CD4-positive, alpha-beta T cell (primary cell): ENCODE data around the gene GFM2. TPM values are rescaled to one million over a fixed set of nuclear protein-coding genes. Genes with fewer than 3 reads are reported as not detected.

ENCODE experiments used
- ATAC-seq: fragments of 200-7000 bp; cut with Tn5 transposase; one replicate; pipeline ENCODE4 v1.10.0; 2022; ENCODE audit warnings: mild to moderate bottlenecking; ENCODE audit not compliant: poor library complexity
- CTCF ChIA-PET: fragments of 350-600 bp; sonication (Branson Sonifier 250); formaldehyde crosslinking; loops from one replicate; lab custom pipeline; 2021; ENCODE audit warnings: antibody characterized with exemption, inconsistent platforms; lab: Charles Lee
- POLR2A ChIA-PET: fragments of 350-600 bp; sonication (Branson Sonifier 250); formaldehyde crosslinking; loops from one replicate; lab custom pipeline; 2021; ENCODE audit warnings: antibody characterized with exemption, inconsistent platforms; lab: Charles Lee
- DNase-seq, 14 experiments: peaks; one replicate each; pipeline ENCODE4 v3.0.0-alpha.2; 2013 to 2020; ENCODE audit warnings: mixed read lengths in 2 of 14
- H3K27ac ChIP-seq, 2 donors: one replicate each; pipeline versions ENCODE4 v1.5.1 to v1.7.0; 2013; ENCODE audit warnings: low read length in 2 of 2, low read depth in 1 of 2, mild to moderate bottlenecking in 1 of 2
- H3K27me3 ChIP-seq, 2 experiments: 1 replicate in 1 of 2; 2 replicates in 1 of 2; pipeline versions ENCODE4 v1.6.1 to v1.7.0; 2013; ENCODE audit warnings: low read length in 2 of 2, control low read depth in 1 of 2, mild to moderate bottlenecking in 1 of 2, moderate library complexity in 1 of 2; ENCODE audit not compliant: insufficient read depth in 2 of 2, control insufficient read depth in 1 of 2
- H3K36me3 ChIP-seq: one replicate; pipeline ENCODE4 v1.6.1; 2013; ENCODE audit warnings: low read length, control low read depth; ENCODE audit not compliant: insufficient read depth
- H3K4me1 ChIP-seq: one replicate; pipeline ENCODE4 v1.6.1; 2013; ENCODE audit warnings: low read length, control low read depth; ENCODE audit not compliant: insufficient read depth
- H3K4me3 ChIP-seq: one replicate; pipeline ENCODE4 v1.5.1; 2013; ENCODE audit warnings: mild to moderate bottlenecking, low read length, moderate library complexity
- H3K9me3 ChIP-seq, 2 experiments: 1 replicate in 1 of 2; 2 replicates in 1 of 2; pipeline versions ENCODE4 v1.6.1 to v1.7.0; 2013; ENCODE audit warnings: low read length in 2 of 2, mild to moderate bottlenecking in 2 of 2, control low read depth in 1 of 2, moderate library complexity in 1 of 2; ENCODE audit not compliant: control insufficient read depth in 1 of 2, insufficient read depth in 1 of 2
- H3K27ac Mint-ChIP-seq: one replicate; pipeline ENCODE4 v1.8.0; 2020; ENCODE audit warnings: mixed read lengths
- H3K27me3 Mint-ChIP-seq: one replicate; pipeline ENCODE4 v1.8.0; 2021; ENCODE audit warnings: mixed read lengths
- H3K36me3 Mint-ChIP-seq: one replicate; pipeline ENCODE4 v1.8.0; 2021; ENCODE audit warnings: low read depth, mixed read lengths
- H3K4me1 Mint-ChIP-seq: one replicate; pipeline ENCODE4 v1.8.0; 2021; ENCODE audit warnings: low read depth, mixed read lengths
- H3K4me3 Mint-ChIP-seq: one replicate; pipeline ENCODE4 v1.8.0; 2020; ENCODE audit warnings: mild to moderate bottlenecking, mixed read lengths
- H3K9me3 Mint-ChIP-seq: one replicate; pipeline ENCODE4 v1.8.0; 2020; ENCODE audit warnings: mixed read lengths
- CTCF ChIP-seq: fragments of 200-600 bp; IDR thresholded peaks from one replicate; pipeline ENCODE4 v1.8.0; 2022; ENCODE audit warnings: antibody characterized with exemption, mild to moderate bottlenecking
- intact Hi-C, 2 experiments: fragments of 100-400 bp; cut with DNase I in 1 of 2; cut with micrococcal nuclease in 1 of 2; formaldehyde crosslinking; loops; one replicate each; pipeline versions ENCODE4 v1.15.1 to v1.9.0; 2023 to 2025; cut with DNase I, micrococcal nuclease
- total RNA-seq, 174 experiments: library from RNA in 2 of 174; stranded (reverse) in 2 of 174; gene quantifications; one replicate each; pipeline ENCODE4 v1.2.3 and lab custom pipeline; 2021 to 2026

Gene GFM2
- total RNA-seq, 2 experiments from 2014 or later = 10.9 to 12.3 TPM

- intact Hi-C loops = no loop called here
- H3K27me3 Mint-ChIP-seq = no peaks in the 10 kb centered on the region
- DNase-seq = no peak
- H3K9me3 Mint-ChIP-seq = no peaks in the 10 kb centered on the region
- no peak overlapping the region for H3K4me3 Mint-ChIP-seq
- Histone ChIP-seq H3K4me3 (no peak overlapping the region), H3K27ac (no peak overlapping the region), H3K27me3 (no peaks in the 10 kb centered on the region), H3K9me3 (no peaks in the 10 kb centered on the region), H3K4me1 (no peaks in the 10 kb centered on the region), H3K36me3 (peaks cover 77% of the 10 kb centered on the region)
- POLR2A ChIA-PET = interaction anchor here (0.5 to 0.9 kb wide), 2 partner anchors 15 to 29 kb away, joined by 3 read pairs; partner anchors contain the start of genes GFM2 and NSA2
- ATAC-seq = no peak
- CTCF ChIA-PET = interaction anchor here (1.3 kb wide), 1 partner anchor 15 kb away, joined by 3 read pairs; no protein-coding TSS in a partner anchor
- no peak for TF ChIP-seq CTCF
- no peaks in the 10 kb centered on the region for H3K4me1 Mint-ChIP-seq
- H3K36me3 Mint-ChIP-seq = peaks cover 86% of the 10 kb centered on the region
- H3K27ac Mint-ChIP-seq = no peak overlapping the region
These were observed 28.5 kb downstream of the GFM2 start for GRCh38 chr5:74738406-74738805.

- no peak for TF ChIP-seq CTCF
- no peaks in the 10 kb centered on the region for H3K4me1 ChIP-seq
- Mint-ChIP-seq H3K4me3 (no peak overlapping the region), H3K36me3 (peaks cover 86% of the 10 kb centered on the region), H3K27me3 (no peaks in the 10 kb centered on the region), H3K27ac (no peak overlapping the region), H3K4me1 (no peaks in the 10 kb centered on the region), H3K9me3 (no peaks in the 10 kb centered on the region)
- ATAC-seq (no peak), DNase-seq (no peak)
- no peak overlapping the region for H3K27ac ChIP-seq
- POLR2A ChIA-PET = no interaction called here
- intact Hi-C loops = no loop called here
- no peaks in the 10 kb centered on the region for H3K9me3 ChIP-seq
- no peaks in the 10 kb centered on the region for H3K27me3 ChIP-seq
- H3K36me3 ChIP-seq = peaks cover 78% of the 10 kb centered on the region
- H3K4me3 ChIP-seq = no peak overlapping the region
- CTCF ChIA-PET = no interaction called here
These were observed 30.2 kb downstream of the GFM2 start for GRCh38 chr5:74736759-74737158.

- no peak overlapping the region for H3K4me3 ChIP-seq
- H3K27ac ChIP-seq = no peak overlapping the region
- Mint-ChIP-seq H3K36me3 (peaks cover 80% of the 10 kb centered on the region), H3K9me3 (no peaks in the 10 kb centered on the region), H3K27me3 (no peaks in the 10 kb centered on the region), H3K4me1 (no peaks in the 10 kb centered on the region), H3K27ac (peak overlapping the region; percentile 5), H3K4me3 (no peak overlapping the region)
- peaks cover 67% of the 10 kb centered on the region for H3K36me3 ChIP-seq
- TF ChIP-seq CTCF = no peak
- H3K4me1 ChIP-seq = no peaks in the 10 kb centered on the region
- ChIA-PET POLR2A (interaction anchor here (0.6 kb wide), 1 partner anchor 1973 kb away, joined by 3 read pairs; no protein-coding TSS in a partner anchor), CTCF (no interaction called here)
- H3K27me3 ChIP-seq = no peaks in the 10 kb centered on the region
- intact Hi-C loops = no loop called here
- DNase-seq (no peak), ATAC-seq (no peak)
- no peaks in the 10 kb centered on the region for H3K9me3 ChIP-seq
These were observed 41.6 kb downstream of the GFM2 start for GRCh38 chr5:74725331-74725730.
